Measurements from ENCODE around the gene NCOA1.

GRCh38 chr2:24473626-24474025 lies 17.4 kb upstream of the NCOA1 start:
- TF ChIP-seq BCL11A (IDR thresholded peaks at IDR 0.05; ENCODE audit: low read depth, low read length) (no peak), HDAC2 (IDR thresholded peaks at IDR 0.05) (no peak), SIN3A (IDR thresholded peaks at IDR 0.05; ENCODE audit: low read depth, low read length) (no peak), POLR2AphosphoS5 (IDR thresholded peaks at IDR 0.05; ENCODE audit: low read length) (no peak), JUND (IDR thresholded peaks at IDR 0.05; ENCODE audit: low read depth, low read length) (no peak), NR2C1 (IDR thresholded peaks at IDR 0.05) (no peak), CTCF (IDR thresholded peaks at IDR 0.05 in 2 of 3, conservative IDR thresholded peaks at IDR 0.05 in 1 of 3; ENCODE audit: control insufficient read depth in 2 of 3, extremely low read depth in 1 of 3, insufficient read depth in 1 of 3, low read depth in 3 of 3, low read length in 3 of 3) (no peak), GATAD2B (conservative IDR thresholded peaks at IDR 0.05; ENCODE audit: low read depth) (no peak)
- TF ChIP-seq, protein P1, sequence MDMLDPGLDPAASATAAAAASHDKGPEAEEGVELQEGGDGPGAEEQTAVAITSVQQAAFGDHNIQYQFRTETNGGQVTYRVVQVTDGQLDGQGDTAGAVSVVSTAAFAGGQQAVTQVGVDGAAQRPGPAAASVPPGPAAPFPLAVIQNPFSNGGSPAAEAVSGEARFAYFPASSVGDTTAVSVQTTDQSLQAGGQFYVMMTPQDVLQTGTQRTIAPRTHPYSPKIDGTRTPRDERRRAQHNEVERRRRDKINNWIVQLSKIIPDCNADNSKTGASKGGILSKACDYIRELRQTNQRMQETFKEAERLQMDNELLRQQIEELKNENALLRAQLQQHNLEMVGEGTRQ (IDR thresholded peaks at IDR 0.05; ENCODE audit: borderline replicate concordance, low read depth, low read length): no peak
- TF ChIP-seq, protein P2, sequence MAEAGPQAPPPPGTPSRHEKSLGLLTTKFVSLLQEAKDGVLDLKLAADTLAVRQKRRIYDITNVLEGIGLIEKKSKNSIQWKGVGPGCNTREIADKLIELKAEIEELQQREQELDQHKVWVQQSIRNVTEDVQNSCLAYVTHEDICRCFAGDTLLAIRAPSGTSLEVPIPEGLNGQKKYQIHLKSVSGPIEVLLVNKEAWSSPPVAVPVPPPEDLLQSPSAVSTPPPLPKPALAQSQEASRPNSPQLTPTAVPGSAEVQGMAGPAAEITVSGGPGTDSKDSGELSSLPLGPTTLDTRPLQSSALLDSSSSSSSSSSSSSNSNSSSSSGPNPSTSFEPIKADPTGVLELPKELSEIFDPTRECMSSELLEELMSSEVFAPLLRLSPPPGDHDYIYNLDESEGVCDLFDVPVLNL (IDR thresholded peaks at IDR 0.05; ENCODE audit: low read depth, low read length): no peak

Data from GM12878 (cell line).